Right atrium auricular region (tissue), 2 donors: ENCODE measurements around the gene ZDHHC8. TPM values are rescaled to one million over a fixed set of nuclear protein-coding genes. Genes with fewer than 3 reads are reported as not detected.
A peak's percentile ranks its signal among the peaks of the same experiment; 100 is the strongest.

Source experiments
- DNase-seq: peaks from one replicate; pipeline ENCODE4 v3.0.0-alpha.2; 2019; ENCODE audit warnings: low spot score
- H3K27ac ChIP-seq, 2 donors: fragments of 200-600 bp; sonication (generic); 1 replicate in 1 of 2; 2 replicates in 1 of 2; pipeline ENCODE4 v1.5.1; 2016 to 2019
- H3K27me3 ChIP-seq, 2 donors: fragments of 200-600 bp; sonication (generic); one replicate each; pipeline versions ENCODE4 v1.5.1 to v1.6.0; 2017 to 2019
- H3K36me3 ChIP-seq: fragments of 200-600 bp; sonication (generic); one replicate; pipeline ENCODE4 v1.5.1; 2016
- H3K4me1 ChIP-seq, 2 donors: fragments of 200-600 bp; sonication (generic); one replicate each; pipeline versions ENCODE4 v1.5.1 to v1.6.0; 2017 to 2019
- H3K4me3 ChIP-seq, 2 donors: fragments of 200-600 bp; sonication (generic); 1 replicate in 1 of 2; 2 replicates in 1 of 2; pipeline ENCODE4 v1.5.1; 2017 to 2019; ENCODE audit warnings: mild to moderate bottlenecking in 1 of 2, moderate library complexity in 1 of 2
- H3K9me3 ChIP-seq, 2 donors: fragments of 200-600 bp; sonication (generic); one replicate each; pipeline ENCODE4 v1.5.1; 2019
- CTCF ChIP-seq, 2 donors: fragments of 200-600 bp; sonication (generic); IDR thresholded peaks; one replicate each; pipeline ENCODE4 v1.5.1; 2019; ENCODE audit warnings: antibody characterized with exemption in 2 of 2
- total RNA-seq, 2 donors: library from RNA; depleted of rRNA; stranded (reverse); fragments of >200 nt; gene quantifications; one replicate each; pipeline ENCODE4 v1.1.0, GENCODE V29; 2016

The ZDHHC8 gene
- total RNA-seq, 2 donors from 2014 or later = 13.5 to 16.6 TPM

GRCh38 chr22:20132686-20133246 lies 1.2 kb downstream of the ZDHHC8 start:
- DNase-seq = no peak
- no peak for TF ChIP-seq CTCF (IDR thresholded peaks at IDR 0.05)
- Histone ChIP-seq H3K27ac (peak overlapping the region; percentile 62 to 85), H3K9me3 (no peaks in the 10 kb centered on the region), H3K4me3 (peak overlapping the region; percentile 83 to 88), H3K36me3 (no peaks in the 10 kb centered on the region), H3K27me3 (no peaks in the 10 kb centered on the region), H3K4me1 (peaks cover 0 to 64% of the 10 kb centered on the region in 2 donors)

GRCh38 chr22:20133930-20134549 lies 2.4 kb downstream of the ZDHHC8 start:
- no peaks in the 10 kb centered on the region for H3K9me3 ChIP-seq
- no peak for TF ChIP-seq CTCF (IDR thresholded peaks at IDR 0.05)
- no peak overlapping the region for H3K4me3 ChIP-seq
- no peak for DNase-seq
- H3K4me1 ChIP-seq = peaks cover 0 to 76% of the 10 kb centered on the region in 2 donors
- no peak overlapping the region for H3K27ac ChIP-seq
- no peaks in the 10 kb centered on the region for H3K27me3 ChIP-seq
- H3K36me3 ChIP-seq = no peaks in the 10 kb centered on the region

- H3K4me1 ChIP-seq = peaks cover 0 to 77% of the 10 kb centered on the region in 2 donors
- H3K27ac ChIP-seq = peak overlapping the region; percentile 49 to 69
- no peaks in the 10 kb centered on the region for H3K9me3 ChIP-seq
- H3K4me3 ChIP-seq = no peak overlapping the region
- peaks cover 9% of the 10 kb centered on the region for H3K36me3 ChIP-seq
- DNase-seq = no peak
- no peak for TF ChIP-seq CTCF (IDR thresholded peaks at IDR 0.05)
- no peaks in the 10 kb centered on the region for H3K27me3 ChIP-seq
These were observed 3.7 kb downstream of the ZDHHC8 start for GRCh38 chr22:20135265-20135664.

GRCh38 chr22:20135806-20136602 lies 4.4 kb downstream of the ZDHHC8 start:
- H3K36me3 ChIP-seq = peaks cover 9% of the 10 kb centered on the region
- H3K27me3 ChIP-seq = no peaks in the 10 kb centered on the region
- TF ChIP-seq CTCF (IDR thresholded peaks at IDR 0.05) = no peak
- peak overlapping the region; percentile 49 to 69 for H3K27ac ChIP-seq
- H3K4me1 ChIP-seq = peaks cover 0 to 70% of the 10 kb centered on the region in 2 donors
- H3K9me3 ChIP-seq = no peaks in the 10 kb centered on the region
- no peak overlapping the region for H3K4me3 ChIP-seq
- DNase-seq = no peak

- Histone ChIP-seq H3K4me1 (peaks cover 0 to 70% of the 10 kb centered on the region in 2 donors), H3K27ac (peak overlapping the region in 1 of 2 donors; percentile 69), H3K4me3 (no peak overlapping the region), H3K27me3 (no peaks in the 10 kb centered on the region), H3K9me3 (no peaks in the 10 kb centered on the region), H3K36me3 (peaks cover 9% of the 10 kb centered on the region)
- no peak for DNase-seq
- no peak for TF ChIP-seq CTCF (IDR thresholded peaks at IDR 0.05)
These were observed 4.9 kb downstream of the ZDHHC8 start for GRCh38 chr22:20136603-20136873.
